Glomerular visceral epithelial cell (primary cell): ENCODE measurements around the gene TLL1.

Experiments
- DNase-seq: peaks from one replicate; pipeline ENCODE4 v3.0.0-alpha.2; 2016; ENCODE audit errors: extremely low spot score

TLL1 gene

DNA sequence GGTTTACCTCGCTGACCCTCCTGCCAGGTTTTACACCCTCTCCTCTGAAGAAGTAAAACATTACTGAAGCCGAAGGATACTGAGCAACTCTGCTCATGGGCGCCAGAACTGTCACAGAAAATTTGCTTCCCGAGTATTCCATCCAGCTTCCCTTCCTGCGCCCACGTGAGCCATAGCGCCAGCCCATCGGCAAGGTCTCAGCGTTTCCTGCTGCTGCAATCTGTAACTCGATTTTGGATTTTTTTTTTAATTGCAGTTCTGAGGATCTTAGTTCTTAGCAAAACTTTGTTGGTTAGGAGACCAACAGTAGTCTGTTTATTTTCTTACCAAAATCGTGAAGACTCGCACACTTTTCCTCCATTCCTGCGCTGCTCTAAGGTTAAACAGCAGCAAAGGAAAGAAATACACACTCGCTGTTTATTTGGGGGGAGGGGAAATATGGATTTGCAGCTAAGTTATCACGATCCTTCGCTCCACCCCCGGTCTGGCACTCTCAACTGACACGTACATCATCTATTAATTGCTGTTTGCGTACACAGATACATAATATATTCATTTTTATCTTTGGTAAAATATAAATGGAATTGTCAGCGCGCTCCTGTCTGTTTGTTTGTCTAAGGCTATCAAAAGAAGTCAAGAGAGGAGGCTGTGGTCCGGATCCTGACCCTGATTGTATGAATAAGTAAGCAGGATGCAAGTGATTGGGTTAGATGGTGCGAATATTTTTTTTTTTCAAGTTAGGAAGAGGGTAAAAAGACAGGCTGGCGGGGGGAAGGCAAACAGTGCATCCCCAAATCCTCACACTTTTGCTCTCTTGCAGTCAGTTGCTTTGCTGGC, at the start of gene TLL1:
TLL1 (plus strand) TSS at position 777 of the 837 bp plus-strand sequence. CDS start 668 bp downstream, outside the sequence.
- DNase-seq, result peak; percentile 48

DNA sequence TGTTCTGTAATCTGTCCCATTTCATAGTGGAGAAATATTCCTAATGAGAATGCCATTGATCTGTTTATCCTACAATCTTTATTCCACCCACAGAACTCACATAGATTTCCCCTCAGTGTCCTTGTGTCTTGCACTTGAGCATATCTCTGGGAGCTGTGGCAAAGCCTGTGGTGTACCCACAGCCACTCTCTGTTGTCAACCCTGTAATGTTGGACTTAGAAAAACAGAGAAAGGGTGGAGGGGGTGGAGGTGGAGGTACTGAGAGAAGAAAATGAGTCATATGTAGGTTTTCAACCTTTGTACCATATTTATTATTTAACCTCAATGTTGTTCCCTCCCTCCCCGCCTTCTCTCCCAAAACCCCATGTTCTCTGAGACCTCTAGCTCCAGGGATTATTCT, 46.9 kb upstream of the TLL1 start:
- DNase-seq, result no peak

DNA sequence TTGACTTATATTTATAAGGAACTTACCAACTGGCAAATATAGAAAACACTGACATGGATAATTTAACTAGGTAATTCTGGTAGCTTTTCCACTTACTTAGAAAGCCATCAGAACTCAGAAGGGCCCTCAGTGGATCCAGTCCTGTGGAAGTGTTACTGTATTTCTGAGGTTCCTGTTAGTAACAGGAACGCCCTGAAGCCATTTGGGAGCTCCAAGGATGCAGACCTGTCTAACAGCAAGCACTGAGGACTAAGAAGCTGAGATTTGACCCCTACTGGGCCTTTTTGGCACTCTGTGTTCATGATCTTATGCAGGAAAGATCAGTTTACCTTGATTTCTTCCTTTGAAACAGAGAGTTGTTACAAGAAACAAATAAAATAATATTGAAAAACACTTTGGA, 46.0 kb upstream of the TLL1 start:
- no peak for DNase-seq

DNA sequence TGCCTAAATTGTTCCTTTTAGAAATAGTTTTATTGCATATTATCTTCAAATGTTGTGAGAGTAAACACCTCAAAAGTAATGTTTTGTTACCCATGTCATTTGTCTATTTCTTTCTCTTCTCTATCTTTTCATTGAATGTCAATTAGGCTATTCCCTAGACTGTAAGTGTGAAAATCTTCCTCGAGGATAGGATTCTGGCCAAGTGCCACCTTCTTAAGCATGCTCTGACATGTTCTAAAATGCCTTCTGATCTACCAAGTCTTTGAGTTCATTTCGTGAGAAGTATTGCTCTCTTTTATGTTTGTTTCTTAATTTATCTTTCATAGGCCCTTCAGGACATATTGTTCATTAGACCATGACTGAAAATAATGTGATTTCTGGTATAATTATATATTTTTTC, 44.1 kb upstream of the TLL1 start:
- no peak for DNase-seq

DNA sequence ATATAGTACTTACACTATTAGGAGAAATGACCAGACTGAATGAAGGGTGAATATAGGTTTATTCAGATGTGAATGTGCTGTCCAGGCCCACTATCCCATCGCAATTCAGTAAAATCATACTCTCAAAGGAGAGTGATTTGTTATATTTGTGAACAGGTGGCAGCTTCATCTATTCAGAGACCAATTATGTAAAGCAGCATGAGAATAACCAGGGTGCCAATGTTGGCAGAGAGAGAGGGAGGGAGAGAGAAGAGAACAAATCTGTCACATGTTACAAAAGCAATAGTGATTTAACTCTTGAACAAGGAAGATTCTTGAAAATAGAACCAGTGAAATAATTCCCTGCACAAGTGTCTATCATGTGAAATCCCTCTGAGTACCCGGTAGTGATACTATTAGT, 38.9 kb upstream of the TLL1 start:
- no peak for DNase-seq

DNA sequence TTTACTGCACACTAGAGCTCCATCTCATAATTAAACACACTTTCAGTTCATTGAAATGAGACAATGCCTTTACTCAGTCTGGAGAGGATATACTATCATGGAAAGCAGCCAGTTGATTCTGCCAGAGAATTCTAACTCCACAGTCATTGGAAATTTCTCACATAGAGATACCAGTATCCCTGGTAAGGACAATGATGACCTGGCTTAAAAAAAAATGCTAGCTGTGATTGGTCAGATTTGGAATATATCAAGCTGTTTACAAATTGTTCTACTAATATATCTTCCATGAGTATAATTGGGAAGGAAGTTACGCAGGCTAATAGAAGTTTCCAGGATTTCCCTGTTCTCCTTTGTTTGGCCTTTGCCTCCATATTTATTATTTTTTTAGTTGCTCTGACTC, 34.5 kb upstream of the TLL1 start:
- DNase-seq, result no peak

DNA sequence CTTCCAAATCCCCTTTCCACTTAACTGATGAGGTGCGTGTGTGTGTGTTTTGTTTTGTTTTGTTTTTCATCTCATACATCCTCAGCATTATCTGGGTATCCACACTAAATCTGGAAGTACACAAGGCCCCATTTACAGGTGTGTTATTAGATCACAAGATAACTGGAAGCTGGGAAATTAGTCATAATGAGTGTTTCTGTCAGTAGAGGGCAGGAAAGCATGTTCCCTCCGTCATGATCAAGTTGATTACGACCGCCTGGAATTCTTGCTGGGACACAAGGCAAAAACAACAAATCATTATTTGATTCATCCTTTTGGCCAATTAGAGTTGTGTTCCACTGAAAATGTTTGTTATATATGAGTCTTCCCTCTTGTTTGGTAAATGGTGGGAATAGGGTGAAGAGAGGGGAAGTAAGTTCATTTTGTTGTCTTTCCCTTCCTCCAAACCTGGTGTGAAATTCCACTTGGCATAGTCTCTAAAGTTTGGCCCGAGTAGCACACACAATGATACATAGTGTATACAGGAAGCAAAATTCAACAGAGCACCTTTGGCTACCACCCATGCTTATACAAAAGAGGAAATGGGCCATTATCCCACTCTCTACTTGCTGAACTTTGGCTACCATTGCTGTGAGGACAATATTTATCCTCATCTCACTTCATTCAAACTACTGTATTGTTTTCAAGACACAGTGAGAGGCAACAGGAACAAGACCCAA, 33.3 kb upstream of the TLL1 start:
- DNase-seq, result no peak

DNA sequence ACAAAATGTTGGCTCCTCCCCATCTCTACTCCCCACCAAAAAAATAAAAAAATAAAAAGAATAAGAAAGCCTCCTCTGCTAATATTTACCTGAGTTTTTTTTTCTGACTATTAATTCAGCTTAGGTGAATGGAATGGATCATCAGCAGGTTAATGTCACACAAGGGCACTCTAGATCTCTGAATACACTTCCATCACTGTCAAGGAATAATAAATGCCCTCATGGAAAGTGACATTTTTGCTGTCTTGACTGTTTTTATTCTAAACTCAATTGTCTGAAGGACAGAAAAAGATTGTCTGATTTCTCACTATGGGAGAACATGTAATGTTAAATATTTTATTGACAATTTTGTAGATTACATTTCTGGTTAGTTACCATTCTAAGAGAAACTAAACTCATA, 30.4 kb upstream of the TLL1 start:
- no peak for DNase-seq

DNA sequence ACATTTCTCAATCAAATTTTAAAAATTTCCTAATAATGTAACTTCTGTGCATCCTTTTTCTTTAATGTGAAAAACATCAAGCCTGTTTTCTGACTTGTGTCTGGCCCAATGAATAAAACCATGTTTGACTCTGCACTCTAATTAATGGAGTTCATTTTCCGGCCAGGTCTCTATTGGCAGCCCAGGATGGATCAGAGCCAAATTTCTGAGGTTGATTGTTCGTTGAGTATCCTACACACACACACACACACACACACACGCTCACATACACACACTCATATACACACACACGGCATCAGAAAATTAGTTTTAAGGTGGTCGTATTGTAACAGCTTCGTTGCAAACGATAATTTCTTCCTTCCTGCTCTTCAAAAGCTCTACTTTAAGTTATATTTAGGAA, 28.9 kb upstream of the TLL1 start:
- no peak for DNase-seq

DNA sequence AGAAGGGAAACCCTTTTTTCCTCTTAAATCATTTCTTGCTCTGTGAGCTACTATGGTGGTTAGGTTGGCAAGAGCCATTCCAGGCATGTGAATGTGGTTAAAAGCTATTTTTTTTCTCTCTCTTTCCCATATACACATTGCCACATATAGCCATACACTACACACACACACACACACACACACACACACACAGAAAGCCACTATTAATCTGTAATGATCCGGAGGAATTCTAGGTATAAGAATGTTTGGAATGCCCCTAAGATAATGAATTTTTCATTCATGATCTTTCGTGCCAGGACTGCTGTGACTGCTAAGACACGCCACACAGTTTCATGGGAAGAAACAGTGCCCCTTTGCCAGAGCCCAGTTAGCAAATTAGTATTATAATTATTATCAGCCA, 21.8 kb upstream of the TLL1 start:
- DNase-seq, result peak; percentile 61

DNA sequence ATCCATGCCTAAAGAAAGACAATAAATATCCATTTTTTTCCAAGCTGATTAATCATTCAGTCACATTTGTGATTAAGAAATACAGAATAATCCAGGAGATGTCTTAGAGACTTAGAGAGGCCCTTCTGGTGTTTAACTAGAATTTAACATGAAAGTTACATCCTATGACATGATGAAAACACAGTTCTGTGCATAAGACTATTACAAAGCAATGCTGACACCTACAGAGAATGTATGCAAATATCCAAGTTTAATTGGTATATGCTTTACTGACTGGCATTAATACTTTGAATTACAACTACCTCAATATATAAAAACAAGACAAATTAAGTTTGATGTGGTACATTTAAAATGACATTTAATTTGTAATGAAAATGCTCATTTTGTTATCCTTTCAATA, 17.8 kb upstream of the TLL1 start:
- no peak for DNase-seq

DNA sequence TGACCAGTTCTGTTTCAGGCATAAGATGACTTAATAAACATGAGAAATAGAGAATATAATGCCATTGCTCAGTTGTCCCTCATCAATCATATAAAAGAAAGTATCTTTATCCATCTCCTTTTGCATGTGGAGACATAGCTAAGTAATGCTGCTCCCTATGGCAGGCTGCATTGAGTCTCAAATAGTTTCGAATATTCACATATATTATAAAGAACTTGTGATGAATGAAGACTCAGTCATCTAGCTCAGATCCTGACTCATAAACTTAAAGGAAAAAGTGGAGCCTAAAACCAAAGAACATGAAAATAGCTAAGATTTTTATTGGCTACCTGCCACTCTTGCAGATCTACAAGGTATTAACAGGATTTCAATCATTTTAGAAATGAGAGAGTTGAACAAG, 11.7 kb upstream of the TLL1 start:
- no peak for DNase-seq

DNA sequence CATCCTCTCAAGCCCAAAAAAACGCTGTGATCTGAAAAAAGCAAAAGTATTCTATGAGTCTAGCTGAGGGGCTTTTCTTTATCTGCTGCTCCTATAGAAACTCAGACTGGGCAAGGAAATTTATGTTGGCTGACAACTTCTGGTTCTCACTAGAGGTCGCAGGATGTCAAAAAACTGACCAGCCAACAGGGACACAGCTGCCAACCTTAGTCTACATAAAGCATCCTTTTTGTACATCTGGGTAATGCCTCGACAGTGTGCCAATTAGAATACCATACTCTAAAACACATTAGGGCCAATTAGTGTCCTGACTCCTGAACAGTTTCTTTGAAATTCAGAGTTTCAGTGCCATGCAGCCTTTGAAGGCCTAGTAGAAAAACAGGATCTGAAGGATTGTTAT, 8.8 kb upstream of the TLL1 start:
- peak; percentile 20 for DNase-seq

DNA sequence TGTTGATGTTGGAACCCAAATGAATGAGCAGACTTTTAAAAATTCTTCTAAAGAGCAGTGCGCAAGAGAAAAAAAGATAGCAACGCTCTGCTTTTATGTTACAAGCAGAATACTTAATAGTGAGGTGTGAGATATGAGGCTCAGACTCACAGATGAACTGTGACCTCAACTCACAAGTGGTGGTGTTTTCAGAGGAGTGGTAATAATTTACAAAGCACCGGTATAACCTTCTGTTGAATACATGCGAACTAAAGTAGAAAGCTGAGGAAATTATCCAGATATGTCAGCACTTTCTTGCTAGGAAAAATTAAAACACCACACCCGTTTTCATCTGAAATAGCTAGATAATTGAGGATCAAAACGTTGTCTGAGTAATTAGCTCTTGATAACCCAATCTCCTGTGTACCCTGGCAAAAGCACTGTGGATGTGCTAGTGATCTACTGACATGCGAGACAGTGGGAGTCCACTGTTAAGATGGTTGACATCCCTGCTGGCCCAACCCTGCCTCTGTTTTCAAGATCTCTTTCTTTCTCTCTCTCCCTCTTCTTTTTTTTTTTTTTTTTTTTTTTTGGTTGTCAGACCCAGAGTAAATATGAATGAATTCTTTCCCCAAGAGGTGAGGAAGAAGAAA, 6.9 kb upstream of the TLL1 start:
- DNase-seq, result no peak

DNA sequence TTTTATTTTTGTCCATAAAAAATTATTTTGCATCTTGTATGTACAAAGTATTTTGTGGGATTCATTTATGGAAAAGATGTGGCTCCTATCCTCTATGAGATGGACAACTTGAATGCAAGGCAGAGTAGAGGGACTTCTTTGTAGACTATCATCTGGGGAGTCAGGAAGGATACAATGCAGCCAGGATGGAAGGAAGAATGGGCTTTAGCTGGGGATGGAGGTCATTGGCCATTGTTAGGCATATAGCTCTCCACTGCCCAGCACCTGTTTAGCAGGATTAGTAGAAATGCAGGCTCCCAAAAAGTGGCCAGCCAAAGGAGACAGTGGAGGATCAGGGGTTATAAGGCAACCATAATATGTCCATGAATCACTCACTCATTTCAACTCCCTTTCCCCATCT, 5.1 kb upstream of the TLL1 start:
- DNase-seq, result no peak

DNA sequence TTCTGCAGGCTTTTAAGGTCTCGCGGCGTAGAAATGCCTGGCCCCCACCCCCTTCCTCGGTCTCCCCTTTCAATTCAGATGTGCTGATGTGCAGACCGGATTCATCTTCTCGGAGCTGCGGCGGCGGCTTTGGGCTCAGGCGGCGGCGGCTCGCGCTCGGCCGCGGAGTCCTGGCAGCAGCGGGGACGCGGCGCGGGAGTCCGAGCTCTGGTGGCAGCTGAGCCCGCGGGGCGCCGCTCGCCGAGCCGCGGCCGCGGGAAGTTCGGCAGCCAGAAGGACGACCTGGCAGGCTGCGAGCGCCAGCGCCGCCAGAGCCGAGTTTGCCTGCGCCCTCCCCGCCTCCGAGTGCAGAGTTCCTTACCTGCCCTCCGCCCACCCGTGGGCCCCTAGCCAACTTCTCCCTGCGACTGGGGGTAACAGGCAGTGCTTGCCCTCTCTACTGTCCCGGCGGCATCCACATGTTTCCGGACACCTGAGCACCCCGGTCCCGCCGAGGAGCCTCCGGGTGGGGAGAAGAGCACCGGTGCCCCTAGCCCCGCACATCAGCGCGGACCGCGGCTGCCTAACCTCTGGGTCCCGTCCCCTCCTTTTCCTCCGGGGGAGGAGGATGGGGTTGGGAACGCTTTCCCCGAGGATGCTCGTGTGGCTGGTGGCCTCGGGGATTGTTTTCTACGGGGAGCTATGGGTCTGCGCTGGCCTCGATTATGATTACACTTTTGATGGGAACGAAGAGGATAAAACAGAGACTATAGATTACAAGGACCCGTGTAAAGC, 448 bp downstream of the TLL1 start:
- peak; percentile 53 for DNase-seq

DNA sequence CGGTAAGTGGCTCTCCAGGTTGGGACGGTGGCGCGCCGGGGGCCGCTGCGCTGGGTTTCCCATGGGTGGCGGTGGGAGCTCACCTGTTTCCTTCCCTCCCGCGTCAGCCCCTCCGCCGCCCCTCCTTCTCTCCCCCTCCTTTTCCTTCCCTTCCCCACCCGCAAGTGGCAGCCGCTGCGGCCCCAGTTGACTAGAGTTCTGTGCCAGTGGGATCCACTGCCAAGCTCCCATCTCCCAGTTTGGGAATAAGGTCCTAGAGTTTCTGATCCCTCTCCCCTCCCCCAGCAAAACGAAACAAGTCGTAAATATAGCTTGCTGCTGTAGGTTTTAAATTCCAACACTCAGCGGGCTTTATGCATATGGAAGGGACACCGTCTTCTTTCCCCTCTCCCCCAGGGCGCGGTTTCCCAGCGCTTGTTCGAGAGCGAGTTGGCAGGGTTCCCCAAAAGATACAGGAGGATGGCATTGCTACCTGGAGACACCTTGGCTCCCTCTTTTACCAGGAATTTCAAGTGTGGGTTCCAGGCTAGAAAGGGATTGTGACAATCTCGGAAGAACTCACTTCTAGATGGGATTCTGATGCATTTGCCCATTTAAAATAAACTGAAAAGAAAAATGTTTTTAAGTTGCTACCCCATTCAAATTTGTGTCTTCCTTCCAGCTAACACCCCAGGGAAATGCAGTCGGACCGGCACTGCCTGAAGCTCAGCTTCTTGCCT, 1.2 kb downstream of the TLL1 start:
- peak; percentile 34 for DNase-seq

DNA sequence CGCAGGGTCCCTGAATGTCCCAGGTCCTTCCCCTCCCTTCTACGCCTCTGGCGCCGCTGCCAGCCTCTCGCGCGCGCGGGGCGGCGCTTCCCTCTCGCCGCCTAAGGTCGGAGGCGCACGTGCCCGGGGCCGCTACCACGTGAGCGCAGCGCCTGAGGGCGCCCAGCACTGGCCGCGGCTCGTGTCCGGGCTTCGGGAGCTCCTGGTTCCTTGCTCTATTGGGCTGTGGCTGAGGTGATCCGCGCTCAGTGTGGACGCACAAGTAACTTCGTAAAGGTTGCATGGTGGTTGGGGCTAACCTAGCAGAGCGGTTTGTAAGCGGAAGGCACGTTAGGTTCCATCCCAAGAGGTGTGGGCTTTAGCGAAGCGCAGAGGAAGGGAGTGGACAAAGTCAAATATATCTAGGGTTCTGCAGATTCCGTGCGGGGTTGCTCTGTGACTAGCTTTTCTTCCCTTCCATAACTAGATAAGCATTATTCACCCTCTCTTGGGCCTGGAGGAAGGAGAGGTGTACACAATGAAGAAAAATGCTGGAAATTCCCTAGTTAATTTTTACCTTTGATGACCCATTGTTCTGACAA, 1.8 kb downstream of the TLL1 start:
- DNase-seq, result peak; percentile 66

DNA sequence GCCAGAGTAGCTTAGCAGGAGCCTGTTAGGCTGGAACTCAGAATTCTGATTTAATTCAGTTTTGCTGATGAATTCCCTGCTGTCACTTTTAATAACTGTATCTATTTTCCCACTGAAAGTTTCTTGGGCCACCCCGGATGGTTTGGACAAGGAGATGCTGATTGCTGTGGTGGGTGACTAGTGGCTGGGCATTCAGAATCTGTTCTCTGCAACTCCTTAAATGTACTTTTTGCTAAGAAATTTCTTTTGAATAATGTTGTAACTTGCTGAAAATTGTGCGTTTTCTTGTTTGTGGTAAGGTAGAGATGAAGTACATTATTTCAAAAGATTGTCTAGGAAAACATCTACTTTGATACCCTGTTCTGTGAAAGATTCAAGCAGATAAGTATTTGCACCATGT, 2.4 kb downstream of the TLL1 start:
- DNase-seq, result no peak

DNA sequence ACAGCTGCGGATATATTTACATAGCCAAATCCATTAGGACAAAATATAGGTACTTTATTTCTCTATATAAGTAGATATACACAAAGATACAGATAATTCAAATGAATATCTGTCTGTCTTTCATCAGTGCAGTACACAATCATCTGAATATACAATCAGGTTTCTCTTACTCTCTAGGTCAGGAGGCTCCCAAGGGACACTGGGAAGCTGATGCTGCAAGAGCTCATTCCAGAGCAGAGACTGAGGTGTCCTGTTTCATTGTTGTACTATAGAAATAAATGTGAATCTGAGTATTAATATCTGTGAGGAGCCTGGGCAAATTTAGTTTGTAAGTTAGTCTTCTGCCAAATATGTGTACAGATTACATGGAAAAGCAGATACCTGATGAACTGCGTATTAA, 4.2 kb downstream of the TLL1 start:
- DNase-seq, result no peak

DNA sequence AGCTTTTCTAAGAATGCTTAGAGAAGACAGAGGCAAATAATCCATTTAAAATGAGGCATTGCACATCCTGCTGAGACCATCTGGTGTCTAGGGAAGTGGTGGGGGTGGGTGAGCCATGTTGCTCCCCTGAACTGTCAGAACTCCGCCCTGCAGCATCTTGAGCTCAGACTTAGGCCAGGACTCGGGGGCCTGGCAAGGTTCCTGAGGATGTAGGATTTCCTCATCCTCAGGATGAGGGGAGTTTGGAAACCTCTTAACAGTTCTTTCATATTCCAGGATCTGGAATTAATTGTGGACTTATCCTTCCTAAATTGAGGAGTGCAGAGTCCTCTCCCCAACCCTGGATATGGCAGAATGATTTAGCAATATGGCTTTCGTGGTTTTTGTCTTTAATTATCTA, 6.6 kb downstream of the TLL1 start:
- no peak for DNase-seq
